ENCODE results near the gene TGFBR2.

The TGFBR2 gene

DNA sequence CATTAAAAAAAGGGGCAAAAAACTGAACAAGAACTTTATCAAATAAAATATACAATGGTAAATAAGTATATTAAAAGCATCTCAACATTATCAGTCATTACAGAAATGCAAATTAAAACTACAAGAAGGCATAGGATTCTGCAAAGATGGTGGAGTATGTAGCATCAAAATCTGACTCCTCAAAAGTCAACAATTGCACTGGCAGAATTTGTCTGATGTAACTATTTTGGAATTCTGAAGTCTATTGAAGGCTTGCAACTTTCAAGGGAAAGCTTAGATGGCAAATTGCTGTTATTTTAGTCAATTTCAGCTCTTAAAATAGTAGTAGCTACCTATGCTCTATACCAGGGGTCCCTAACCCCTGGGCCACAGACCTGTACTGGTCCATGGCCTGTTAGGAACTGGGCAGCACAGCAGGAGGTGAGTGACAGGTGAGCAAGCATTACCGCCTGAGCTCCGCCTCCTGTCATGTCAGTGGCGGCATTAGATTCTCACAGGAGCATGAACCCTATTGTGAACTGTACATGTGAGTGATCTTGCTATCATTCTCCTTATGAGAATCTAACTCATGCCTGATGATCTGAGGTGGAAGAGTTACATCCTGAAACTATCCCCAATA, 107.6 kb downstream of the TGFBR2 start:
- Histone ChIP-seq H3K27ac (no peak overlapping the region), H3K36me3 (no peaks in the 10 kb centered on the region), H3K4me3 (ENCODE audit: low read depth, low read length) (no peak overlapping the region), H3K27me3 (ENCODE audit: insufficient read depth, low read depth, severe bottlenecking) (no peaks in the 10 kb centered on the region), H3K9me3 (ENCODE audit: severe bottlenecking) (no peaks in the 10 kb centered on the region)
- no peak for DNase-seq
- no peak for TF ChIP-seq CTCF (IDR thresholded peaks at IDR 0.05; ENCODE audit: low read depth, low read length)

GRCh38 chr3:30719536-30719935, 113.1 kb downstream of the TGFBR2 start:
- H3K4me3 ChIP-seq (ENCODE audit: low read depth, low read length): no peak overlapping the region
- H3K27me3 ChIP-seq (ENCODE audit: insufficient read depth, low read depth, severe bottlenecking): no peaks in the 10 kb centered on the region
- no peak overlapping the region for H3K27ac ChIP-seq
- H3K9me3 ChIP-seq (ENCODE audit: severe bottlenecking): no peaks in the 10 kb centered on the region
- H3K36me3 ChIP-seq: no peaks in the 10 kb centered on the region
- no peak for TF ChIP-seq CTCF (IDR thresholded peaks at IDR 0.05; ENCODE audit: low read depth, low read length)
- DNase-seq: no peak

DNA sequence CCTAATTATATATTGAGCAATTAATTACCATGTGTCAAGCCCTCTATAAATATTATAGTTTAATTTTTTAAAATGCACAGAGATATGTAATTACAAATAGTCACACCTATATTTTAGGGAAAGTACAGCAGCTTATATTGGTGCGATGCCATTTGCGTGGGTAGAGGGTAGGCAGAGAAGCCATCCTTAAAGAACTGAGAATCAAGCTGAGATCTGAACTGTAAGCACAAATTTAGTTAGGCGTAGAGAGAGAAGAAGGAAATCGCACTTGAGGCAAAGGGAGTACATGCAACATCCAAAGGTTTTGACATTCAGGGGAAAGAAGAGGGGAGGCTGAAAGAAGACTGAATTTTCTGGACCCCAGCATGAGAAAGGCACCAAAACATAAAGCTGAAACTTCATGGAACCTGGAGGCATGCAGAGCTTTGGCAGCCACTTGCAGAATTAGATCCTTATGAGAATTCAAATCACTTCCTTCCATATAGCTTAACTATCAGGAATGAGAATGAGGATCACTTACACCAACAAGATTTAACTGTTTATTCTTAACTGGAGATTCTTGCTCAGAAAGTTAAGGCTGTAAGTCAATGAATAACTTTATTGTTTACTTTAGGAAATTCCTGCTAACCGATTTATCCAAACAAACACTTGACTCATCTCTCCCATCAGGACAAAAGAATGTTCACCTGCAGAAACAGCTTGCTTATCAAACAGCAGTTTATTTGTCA, 114.3 kb downstream of the TGFBR2 start:
- H3K9me3 ChIP-seq (ENCODE audit: severe bottlenecking): no peaks in the 10 kb centered on the region
- H3K36me3 ChIP-seq: no peaks in the 10 kb centered on the region
- no peak for TF ChIP-seq CTCF (IDR thresholded peaks at IDR 0.05; ENCODE audit: low read depth, low read length)
- H3K4me3 ChIP-seq (ENCODE audit: low read depth, low read length): no peak overlapping the region
- no peak for DNase-seq
- H3K27ac ChIP-seq: no peak overlapping the region
- H3K27me3 ChIP-seq (ENCODE audit: insufficient read depth, low read depth, severe bottlenecking): no peaks in the 10 kb centered on the region

- no peak overlapping the region for H3K27ac ChIP-seq
- TF ChIP-seq CTCF (IDR thresholded peaks at IDR 0.05; ENCODE audit: low read depth, low read length): no peak
- no peak for DNase-seq
- no peaks in the 10 kb centered on the region for H3K27me3 ChIP-seq (ENCODE audit: insufficient read depth, low read depth, severe bottlenecking)
- no peak overlapping the region for H3K4me3 ChIP-seq (ENCODE audit: low read depth, low read length)
- no peaks in the 10 kb centered on the region for H3K9me3 ChIP-seq (ENCODE audit: severe bottlenecking)
- no peaks in the 10 kb centered on the region for H3K36me3 ChIP-seq
These were observed 114.9 kb downstream of the TGFBR2 start for GRCh38 chr3:30721314-30721634.

DNA sequence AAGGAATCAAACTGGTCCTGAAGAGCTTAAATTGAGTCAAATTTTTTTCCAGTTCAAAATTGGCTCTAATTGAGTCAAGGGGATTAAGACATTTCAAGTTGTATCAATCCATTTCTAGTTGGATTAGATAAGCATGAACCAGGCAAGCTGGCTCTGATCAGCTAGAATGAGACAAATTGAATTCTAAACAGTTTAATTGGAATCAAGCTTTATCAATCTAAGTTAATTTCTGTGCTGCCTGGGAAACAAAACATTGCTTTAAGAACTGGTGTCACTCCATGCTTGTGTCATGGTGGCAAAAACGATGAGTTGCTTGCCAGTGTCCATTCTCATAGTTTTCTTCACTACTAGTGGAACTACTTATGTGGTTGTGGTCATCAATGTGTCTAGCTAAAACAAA, 116.8 kb downstream of the TGFBR2 start:
- H3K27ac ChIP-seq: no peak overlapping the region
- no peaks in the 10 kb centered on the region for H3K36me3 ChIP-seq
- no peak for TF ChIP-seq CTCF (IDR thresholded peaks at IDR 0.05; ENCODE audit: low read depth, low read length)
- H3K4me3 ChIP-seq (ENCODE audit: low read depth, low read length): no peak overlapping the region
- DNase-seq: no peak
- H3K27me3 ChIP-seq (ENCODE audit: insufficient read depth, low read depth, severe bottlenecking): no peaks in the 10 kb centered on the region
- no peaks in the 10 kb centered on the region for H3K9me3 ChIP-seq (ENCODE audit: severe bottlenecking)

- H3K9me3 ChIP-seq (ENCODE audit: severe bottlenecking): no peaks in the 10 kb centered on the region
- TF ChIP-seq CTCF (IDR thresholded peaks at IDR 0.05; ENCODE audit: low read depth, low read length): no peak
- no peaks in the 10 kb centered on the region for H3K36me3 ChIP-seq
- no peaks in the 10 kb centered on the region for H3K27me3 ChIP-seq (ENCODE audit: insufficient read depth, low read depth, severe bottlenecking)
- no peak overlapping the region for H3K27ac ChIP-seq
- no peak overlapping the region for H3K4me3 ChIP-seq (ENCODE audit: low read depth, low read length)
- no peak for DNase-seq
These were observed 118.5 kb downstream of the TGFBR2 start for GRCh38 chr3:30724863-30725262.

All from WERI-Rb-1 (cell line).